IMR-90 (cell line): ENCODE data around the gene IQGAP2. TPM values are rescaled to one million over a fixed set of nuclear protein-coding genes. Genes with fewer than 3 reads are reported as not detected.

ENCODE experiments used
- ATAC-seq: fragments of 200-7000 bp; cut with Tn5 transposase; 2 replicates; pipeline ENCODE4 v1.9.1; 2020; ENCODE audit warnings: low read depth, mild to moderate bottlenecking, moderate library complexity
- BruUV-seq: library from RNA; stranded (reverse); fragments of 400-500 nt; replicated peaks from 2 replicates; lab custom pipeline; 2021; lab: Mats Ljungman, UMichigan
- CTCF ChIA-PET: fragments of 300-600 bp; formaldehyde crosslinking; extraction: SDS; loops from one replicate; lab custom pipeline; 2021; ENCODE audit warnings: antibody characterized with exemption; lab: Yijun Ruan, JAX
- POLR2A ChIA-PET: fragments of 300-600 bp; sonication (Branson Sonifier 250); formaldehyde crosslinking; loops from one replicate; lab custom pipeline; 2022; ENCODE audit warnings: antibody characterized with exemption; ENCODE audit not compliant: unreplicated experiment; lab: Charles Lee
- DNase-seq: peaks from one replicate; pipeline ENCODE4 v3.0.0; 2013
- H2AFZ ChIP-seq: replicated peaks from 2 replicates; pipeline ENCODE3; 2013; ENCODE audit warnings: low read length, mild to moderate bottlenecking; ENCODE audit not compliant: poor library complexity
- H2AK5ac ChIP-seq: 2 replicates; pipeline ENCODE4 v1.6.1; 2013; ENCODE audit warnings: low read depth, low read length, inconsistent platforms
- H2AK9ac ChIP-seq: replicated peaks from 2 replicates; pipeline ENCODE3; 2013; ENCODE audit warnings: mild to moderate bottlenecking, low read depth, low read length, moderate library complexity; ENCODE audit not compliant: poor library complexity
- H2BK120ac ChIP-seq: 2 replicates; pipeline ENCODE4 v1.6.1; 2013; ENCODE audit warnings: low read depth, low read length, inconsistent platforms
- H2BK15ac ChIP-seq: 3 replicates; pipeline ENCODE4 v1.6.1; 2013; ENCODE audit warnings: low read depth, low read length, inconsistent platforms
- H2BK20ac ChIP-seq: 2 replicates; pipeline ENCODE4 v1.6.1; 2013; ENCODE audit warnings: low read depth, mild to moderate bottlenecking, inconsistent platforms, low read length, moderate library complexity
- H2BK5ac ChIP-seq: 2 replicates; pipeline ENCODE4 v1.6.1; 2013; ENCODE audit warnings: mild to moderate bottlenecking, low read depth, low read length, inconsistent platforms; ENCODE audit not compliant: poor library complexity, severe bottlenecking
- H3K14ac ChIP-seq: replicated peaks from 2 replicates; pipeline ENCODE4 v1.6.1; 2013; ENCODE audit warnings: low read depth, low read length, inconsistent platforms
- H3K18ac ChIP-seq: 2 replicates; pipeline ENCODE4 v1.6.1; 2013; ENCODE audit warnings: low read depth, low read length, control low read depth
- H3K23ac ChIP-seq: 2 replicates; pipeline ENCODE4 v1.6.1; 2013; ENCODE audit warnings: low read depth, low read length, inconsistent platforms
- H3K27ac ChIP-seq: 2 replicates; pipeline ENCODE4 v1.5.1; 2013; ENCODE audit warnings: mild to moderate bottlenecking, control low read depth, low read length; ENCODE audit not compliant: insufficient read depth
- H3K27me3 ChIP-seq: 2 replicates; pipeline ENCODE4 v1.6.1; 2013; ENCODE audit warnings: low read length; ENCODE audit not compliant: control insufficient read depth, insufficient read depth
- H3K36me3 ChIP-seq: 2 replicates; pipeline ENCODE4 v1.6.1; 2013; ENCODE audit warnings: low read length, mixed read lengths; ENCODE audit not compliant: control insufficient read depth, insufficient read depth
- H3K4ac ChIP-seq: 2 replicates; pipeline ENCODE4 v1.6.1; 2013; ENCODE audit warnings: low read depth, low read length, inconsistent platforms
- H3K4me1 ChIP-seq: 2 replicates; pipeline ENCODE4 v1.6.1; 2013; ENCODE audit warnings: low read length, mixed read lengths; ENCODE audit not compliant: control insufficient read depth, insufficient read depth
- H3K4me2 ChIP-seq: 2 replicates; pipeline ENCODE4 v1.6.1; 2013; ENCODE audit warnings: low read depth, mild to moderate bottlenecking, control low read depth, low read length, moderate library complexity
- H3K4me3 ChIP-seq: 2 replicates; pipeline ENCODE4 v1.5.1; 2013; ENCODE audit warnings: low read depth, mild to moderate bottlenecking, control low read depth, low read length, moderate library complexity; ENCODE audit not compliant: insufficient read depth
- H3K56ac ChIP-seq: 2 replicates; pipeline ENCODE4 v1.6.1; 2013; ENCODE audit warnings: low read length, inconsistent platforms; ENCODE audit not compliant: insufficient read depth; ENCODE audit errors: extremely low read depth
- H3K79me1 ChIP-seq, 2 experiments: 2 replicates each; pipeline ENCODE4 v1.6.1; 2013; ENCODE audit warnings: low read length in 2 of 2, inconsistent platforms in 1 of 2, low read depth in 1 of 2
- H3K9ac ChIP-seq: 2 replicates; pipeline ENCODE4 v1.6.1; 2013; ENCODE audit warnings: low read depth, low read length, control low read depth
- H3K9me1 ChIP-seq: 2 replicates; pipeline ENCODE4 v1.6.1; 2013; ENCODE audit warnings: low read length, inconsistent platforms; ENCODE audit not compliant: insufficient read depth
- H3K9me3 ChIP-seq: 2 replicates; pipeline ENCODE4 v1.6.1; 2013; ENCODE audit warnings: low read length; ENCODE audit not compliant: control insufficient read depth, insufficient read depth
- H4K20me1 ChIP-seq: 2 replicates; pipeline ENCODE4 v1.6.1; 2013; ENCODE audit warnings: low read length, inconsistent platforms; ENCODE audit not compliant: insufficient read depth
- H4K5ac ChIP-seq: 2 replicates; pipeline ENCODE4 v1.6.1; 2013; ENCODE audit warnings: mild to moderate bottlenecking, low read depth, low read length, control low read depth
- H4K8ac ChIP-seq, 2 experiments: 2 replicates each; pipeline ENCODE4 v1.6.1; 2013; ENCODE audit warnings: low read depth in 2 of 2, low read length in 2 of 2, control low read depth in 1 of 2, inconsistent platforms in 1 of 2
- H4K91ac ChIP-seq: 2 replicates; pipeline ENCODE4 v1.6.1; 2013; ENCODE audit warnings: low read depth, low read length, inconsistent platforms; ENCODE audit not compliant: insufficient read depth
- CEBPB ChIP-seq: IDR thresholded peaks from 2 replicates; pipeline ENCODE4 v1.6.1; 2012; ENCODE audit warnings: low read depth, low read length, improper control_type of control experiment
- CHD1 ChIP-seq: IDR thresholded peaks from 2 replicates; pipeline ENCODE4 v1.6.1; 2012; ENCODE audit warnings: low read depth, low read length, improper control_type of control experiment
- CTCF ChIP-seq: conservative IDR thresholded peaks from 2 replicates; pipeline ENCODE4 v1.5.1; 2012; ENCODE audit warnings: mild to moderate bottlenecking, low read depth, low read length, improper control_type of control experiment
- FOS ChIP-seq: fragments of 150-350 bp; IDR thresholded peaks from 2 replicates; pipeline ENCODE4 v1.6.1; 2016; ENCODE audit warnings: low read depth, low read length
- MAFK ChIP-seq: IDR thresholded peaks from 2 replicates; pipeline ENCODE4 v1.6.1; 2012; ENCODE audit warnings: low read depth, low read length, improper control_type of control experiment
- NFE2L2 ChIP-seq: fragments of 150-350 bp; IDR thresholded peaks from 2 replicates; pipeline ENCODE4 v1.6.1; 2016; ENCODE audit warnings: low read depth, mild to moderate bottlenecking, low read length
- RAD21 ChIP-seq: IDR thresholded peaks from 2 replicates; pipeline ENCODE4 v1.6.1; 2012; ENCODE audit warnings: low read length, improper control_type of control experiment
- RCOR1 ChIP-seq: IDR thresholded peaks from 2 replicates; pipeline ENCODE4 v1.6.1; 2012; ENCODE audit warnings: mild to moderate bottlenecking, low read length, improper control_type of control experiment; ENCODE audit not compliant: insufficient replicate concordance
- RFX5 ChIP-seq: IDR thresholded peaks from 2 replicates; pipeline ENCODE4 v1.8.0; 2012; ENCODE audit warnings: low read depth, mild to moderate bottlenecking, low read length, moderate library complexity
- SMC3 ChIP-seq: fragments of 150-350 bp; IDR thresholded peaks from 2 replicates; pipeline ENCODE4 v1.6.1; 2016; ENCODE audit warnings: low read depth, mild to moderate bottlenecking, antibody characterized with exemption, low read length, moderate library complexity
- USF2 ChIP-seq: fragments of 150-350 bp; IDR thresholded peaks from 2 replicates; pipeline ENCODE4 v1.6.1; 2017; ENCODE audit warnings: mild to moderate bottlenecking, antibody characterized with exemption, low read length, low read depth
- WGBS, 2 experiments: methylation state at CpG; one replicate each; pipeline versions ENCODE4 v1.1.5 to v1.1.7; 2013; ENCODE audit warnings: missing lambda C conversion rate in 2 of 2; ENCODE audit not compliant: insufficient read length in 1 of 2; ENCODE audit errors: extremely low coverage in 2 of 2; 5-methylcytosine and 5-hydroxymethylcytosine counted together
- dilution Hi-C: fragments of 300-500 bp; cut with HindIII; formaldehyde crosslinking; loops from one replicate; pipeline ENCODE4 v1.14.3; 2018; ENCODE audit warnings: low sequenced_read_pairs; ENCODE audit not compliant: unreplicated experiment
- in situ Hi-C: fragments of 300-500 bp; cut with MboI; formaldehyde crosslinking; loops from 3 replicates; pipeline ENCODE4 v1.14.3; 2019; ENCODE audit warnings: low sequenced_read_pairs, inconsistent platforms, mixed read lengths
- intact Hi-C: fragments of 100-400 bp; cut with micrococcal nuclease; formaldehyde crosslinking; loops from 2 replicates; pipeline ENCODE4 v1.10.0; 2022
- polyA plus RNA-seq, 3 experiments: library from polyadenylated mRNA; depleted of rRNA; stranded (reverse); fragments of >200 nt; gene quantifications; 2 replicates each; pipeline ENCODE4 v1.2.3, GENCODE V29; 2012; ENCODE audit warnings: low replicate concordance in 1 of 3
- total RNA-seq: library from RNA; depleted of rRNA; stranded (reverse); fragments of >200 nt; gene quantifications from 2 replicates; pipeline ENCODE4 v1.2.3, GENCODE V29; 2012

The IQGAP2 gene
- total and polyA plus RNA-seq, 2 of the 4 experiments (the other 2 are of a cell fraction), result 0.21 to 0.36 TPM

GRCh38 chr5:76663573-76663972 lies 260.5 kb downstream of the IQGAP2 start:
- Histone ChIP-seq H2BK20ac (no peak overlapping the region), H3K9me1 (no peaks in the 10 kb centered on the region), H4K91ac (no peak overlapping the region), H2AFZ (no peak overlapping the region), H3K36me3 (no peaks in the 10 kb centered on the region), H4K5ac (no peak overlapping the region), H2BK5ac (no peak overlapping the region), H3K4me1 (peaks cover 3% of the 10 kb centered on the region; the same call in 1 of the 2 replicates), H3K27ac (no peak overlapping the region), H3K4ac (no peak overlapping the region), H3K9me3 (no peaks in the 10 kb centered on the region), H2BK120ac (no peak overlapping the region), H4K20me1 (no peaks in the 10 kb centered on the region), H2BK15ac (no peak overlapping the region), H3K79me1 (no peaks in the 10 kb centered on the region), H4K8ac (no peak overlapping the region), H3K4me3 (no peak overlapping the region), H3K27me3 (no peaks in the 10 kb centered on the region), H3K56ac (no peak overlapping the region), H3K4me2 (no peak overlapping the region), H3K23ac (no peak overlapping the region), H3K18ac (no peak overlapping the region), H3K9ac (no peak overlapping the region), H2AK9ac (no peak overlapping the region), H3K14ac (no peak overlapping the region), H2AK5ac (no peak overlapping the region)
- ChIA-PET POLR2A (no interaction called here), CTCF (no interaction called here)
- intact Hi-C loops (no loop called here), in situ Hi-C loops (no loop called here), dilution Hi-C loops (no loop called here)
- no peak for TF ChIP-seq NFE2L2
- no peak for TF ChIP-seq RCOR1
- TF ChIP-seq RAD21, result no peak
- TF ChIP-seq SMC3, result no peak
- no peak for TF ChIP-seq MAFK
- no peak for TF ChIP-seq CHD1
- TF ChIP-seq CEBPB, result no peak
- no peak for TF ChIP-seq RFX5
- TF ChIP-seq USF2, result no peak
- TF ChIP-seq FOS, result no peak
- TF ChIP-seq CTCF, result no peak
- no peak for DNase-seq
- no CpG with 5 or more reads among the region's 3 CpGs for WGBS, 2 experiments
- no peak for ATAC-seq
- BruUV-seq, result no TSS peak
